Stimulated activated CD4-positive, alpha-beta T cell treated with anti-CD3 and anti-CD28 coated beads, Interleukin-15, amount 100 ng/mL, for 48 hours (primary cell): Measurements from ENCODE around the gene ZNF837.
"Not testable (repeated sequence)": the region's sequence is repeated elsewhere in the genome, so short reads cannot be mapped to it uniquely, and the experiment has no call there.

ENCODE experiments used
- DNase-seq, 2 donors: peaks; one replicate each; pipeline ENCODE4 v3.0.0-alpha.2; 2020; ENCODE audit warnings: low read depth in 2 of 2

The ZNF837 gene

DNA sequence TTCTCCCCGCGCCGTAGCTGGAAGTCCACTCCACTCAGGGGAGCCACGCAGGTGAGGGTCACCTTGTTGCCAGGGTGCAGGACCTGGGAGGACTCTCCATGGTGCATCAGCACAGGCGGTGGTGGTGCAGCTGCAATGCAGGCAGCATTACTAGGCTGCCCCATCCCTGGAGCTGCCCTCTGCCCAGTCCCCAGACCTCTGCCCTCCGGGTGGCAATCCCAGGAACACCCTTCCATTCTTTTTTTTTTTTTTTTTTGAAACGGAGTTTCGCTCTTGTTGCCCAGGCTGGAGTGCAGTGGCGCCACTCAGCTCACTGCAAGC is 29.3 kb downstream of the ZNF837 start:
- no peak for DNase-seq

- no peak for DNase-seq
These were observed 29.8 kb downstream of the ZNF837 start for GRCh38 chr19:58350871-58351557.

DNA sequence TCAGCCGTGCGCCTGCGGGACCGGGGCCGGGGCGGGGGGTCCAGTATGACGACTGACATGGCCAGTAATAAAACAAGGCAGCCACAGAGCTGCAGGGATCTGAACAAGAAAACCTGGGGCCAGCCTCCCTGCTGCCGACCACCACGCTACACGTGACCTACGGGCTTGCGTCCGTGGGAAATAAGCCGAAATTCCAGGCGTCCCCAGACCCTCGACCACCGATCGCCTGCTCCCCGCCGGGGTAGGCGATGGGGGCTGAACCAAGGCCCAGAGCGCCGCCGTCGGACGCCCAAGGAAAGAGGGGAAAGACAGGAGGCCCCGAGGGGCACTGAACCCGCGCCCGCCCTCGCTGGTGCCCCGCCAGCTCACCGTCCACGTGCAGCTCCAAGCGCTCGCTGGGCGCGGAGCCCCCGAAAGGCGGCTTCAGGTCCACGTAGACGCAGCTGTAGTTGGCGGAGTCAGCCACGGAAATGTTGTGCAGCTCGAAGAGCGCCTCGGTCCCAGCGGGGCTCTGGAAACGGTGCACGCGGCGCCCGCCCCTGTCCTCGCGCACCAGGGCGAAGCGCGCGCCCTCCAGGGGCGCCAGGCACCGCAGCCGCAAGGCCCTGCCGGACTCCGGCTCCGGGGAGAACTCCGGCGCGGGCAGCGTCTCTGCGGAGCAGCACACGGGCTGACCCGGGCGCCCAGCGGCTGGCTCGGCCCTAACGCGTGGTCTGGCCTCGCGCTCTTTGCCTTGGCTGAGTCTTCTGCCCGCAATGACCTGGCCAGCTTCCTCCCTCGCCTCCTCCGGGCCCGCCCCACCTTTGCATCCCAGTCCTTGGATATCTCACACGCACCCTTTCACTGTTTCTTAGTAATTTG is 30.6 kb downstream of the ZNF837 start:
- DNase-seq: no peak

GRCh38 chr19:58349590-58349989 is 31.2 kb downstream of the ZNF837 start:
- no peak for DNase-seq

DNA sequence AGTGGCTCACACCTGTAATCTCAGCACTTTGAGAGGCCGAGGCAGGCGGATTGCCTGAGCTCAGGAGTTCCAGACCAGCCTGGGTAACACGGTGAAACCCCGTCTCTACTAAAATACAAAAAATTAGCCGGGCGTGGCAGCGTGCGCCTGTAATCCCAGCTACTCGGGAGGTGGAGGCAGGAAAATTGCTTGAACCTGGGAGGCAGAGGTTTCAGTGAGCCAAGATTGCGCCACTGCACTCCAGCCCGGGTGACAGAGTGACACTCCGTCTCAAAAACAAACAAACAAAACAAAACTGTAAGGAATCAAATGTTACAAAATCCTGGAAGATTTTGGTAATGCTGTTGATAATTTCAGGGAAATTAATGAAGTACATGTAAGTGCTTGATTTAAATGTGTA is 32.8 kb downstream of the ZNF837 start:
- DNase-seq: not testable (repeated sequence)

DNA sequence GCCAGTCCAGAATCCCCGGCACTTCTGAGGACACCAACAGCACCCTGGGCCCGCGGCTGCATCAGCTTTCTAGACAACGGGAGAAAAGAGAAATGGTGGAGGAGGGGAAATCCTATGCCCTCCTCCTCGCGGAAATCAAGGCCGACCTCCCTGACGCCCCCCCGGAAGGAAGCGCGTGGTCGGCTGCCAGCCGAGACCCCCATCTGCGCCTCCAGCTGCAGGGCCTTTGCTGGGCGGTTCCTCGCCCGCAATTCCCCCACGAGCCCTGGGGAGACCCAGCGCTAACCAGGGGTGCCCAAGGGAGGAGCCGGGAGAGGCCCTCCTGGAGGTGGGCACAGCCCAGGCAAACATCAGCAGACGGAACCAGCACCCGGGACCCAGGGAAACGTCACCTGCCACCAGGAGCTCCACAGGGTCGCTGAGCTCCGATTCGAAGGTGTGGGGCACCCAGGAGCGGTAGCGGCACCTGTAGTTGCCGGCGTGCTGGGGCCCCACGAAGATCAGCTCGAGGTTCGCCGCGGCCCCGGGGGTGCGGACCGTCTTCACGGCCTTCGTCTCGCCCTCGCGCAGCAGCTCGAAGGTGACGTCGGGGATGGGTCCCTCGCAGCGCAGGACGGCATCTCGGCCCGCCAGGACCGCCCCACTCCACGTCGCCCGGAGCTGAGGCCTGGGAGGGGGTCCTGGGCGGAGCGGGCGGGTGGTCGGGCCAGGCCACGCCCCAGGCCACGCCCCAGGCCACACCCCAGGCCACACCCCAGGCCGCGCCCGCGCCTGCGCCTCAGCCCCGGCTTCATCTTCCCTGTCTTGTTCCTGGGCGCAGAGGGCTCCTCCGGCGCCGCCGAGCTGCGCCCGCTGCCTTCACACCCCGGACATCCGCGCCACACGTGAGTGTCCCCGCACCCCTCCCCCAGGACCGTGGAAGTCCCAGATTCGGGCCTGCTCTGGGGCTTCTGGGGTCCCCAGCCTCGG is 33.6 kb downstream of the ZNF837 start:
- DNase-seq: peak; percentile 38 to 50

DNA sequence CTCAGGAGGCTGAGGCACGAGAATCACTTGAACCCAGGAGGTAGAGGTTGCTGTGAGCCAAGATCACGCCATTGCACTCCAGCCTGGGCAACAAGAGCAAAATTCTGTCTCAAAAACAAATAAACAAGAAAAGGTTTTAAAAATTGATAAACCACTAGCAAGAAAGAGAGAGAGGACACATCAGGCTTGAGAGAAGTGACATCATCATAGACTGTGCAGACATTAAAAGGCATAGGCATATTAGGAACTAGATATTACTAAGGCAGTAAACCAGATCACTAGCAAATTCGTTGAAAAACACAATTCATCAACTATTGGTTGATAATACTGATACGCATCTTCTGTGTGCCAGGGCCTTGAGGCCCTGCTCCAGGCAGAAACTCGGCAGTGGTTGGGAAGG is 35.3 kb downstream of the ZNF837 start:
- DNase-seq: no peak

DNA sequence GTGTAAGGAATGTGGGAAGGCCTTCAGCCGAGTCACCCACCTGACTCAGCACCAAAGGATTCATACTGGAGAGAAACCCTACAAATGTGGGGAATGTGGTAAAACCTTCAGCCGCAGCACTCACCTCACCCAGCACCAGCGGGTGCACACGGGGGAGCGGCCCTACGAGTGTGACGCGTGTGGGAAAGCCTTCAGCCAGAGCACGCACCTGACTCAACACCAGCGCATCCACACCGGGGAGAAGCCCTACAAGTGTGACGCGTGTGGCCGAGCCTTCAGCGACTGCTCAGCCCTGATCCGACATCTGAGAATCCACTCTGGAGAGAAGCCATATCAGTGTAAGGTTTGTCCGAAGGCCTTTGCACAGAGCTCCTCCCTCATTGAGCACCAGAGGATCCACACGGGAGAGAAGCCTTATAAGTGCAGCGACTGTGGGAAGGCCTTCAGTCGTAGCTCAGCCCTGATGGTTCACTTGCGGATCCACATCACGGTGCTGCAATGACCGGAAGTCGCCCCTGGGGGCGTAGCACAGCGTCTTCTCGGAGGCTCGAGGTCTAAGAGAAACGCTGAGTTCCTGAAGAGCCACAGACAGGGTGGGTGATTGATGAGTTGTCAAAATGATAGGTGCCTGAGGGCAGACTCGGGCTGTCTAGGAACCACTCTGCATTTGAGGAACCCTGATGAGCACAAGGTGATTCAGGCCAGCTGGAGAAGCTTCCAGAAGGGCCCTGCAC is 41.8 kb downstream of the ZNF837 start:
- no peak for DNase-seq

DNA sequence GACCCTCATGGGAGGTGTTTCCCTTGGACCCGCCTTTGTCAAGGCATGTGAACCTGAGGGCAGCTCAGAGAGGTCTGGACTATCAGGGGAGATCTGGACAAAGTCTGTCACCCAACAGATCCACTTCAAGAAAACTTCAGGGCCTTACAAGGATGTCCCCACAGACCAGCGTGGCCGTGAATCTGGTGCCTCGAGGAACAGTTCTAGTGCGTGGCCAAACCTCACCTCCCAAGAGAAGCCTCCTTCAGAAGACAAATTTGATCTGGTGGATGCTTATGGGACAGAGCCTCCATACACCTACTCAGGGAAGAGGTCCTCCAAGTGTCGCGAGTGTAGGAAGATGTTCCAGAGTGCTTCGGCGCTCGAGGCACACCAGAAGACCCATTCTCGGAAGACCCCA is 42.5 kb downstream of the ZNF837 start:
- DNase-seq: no peak

DNA sequence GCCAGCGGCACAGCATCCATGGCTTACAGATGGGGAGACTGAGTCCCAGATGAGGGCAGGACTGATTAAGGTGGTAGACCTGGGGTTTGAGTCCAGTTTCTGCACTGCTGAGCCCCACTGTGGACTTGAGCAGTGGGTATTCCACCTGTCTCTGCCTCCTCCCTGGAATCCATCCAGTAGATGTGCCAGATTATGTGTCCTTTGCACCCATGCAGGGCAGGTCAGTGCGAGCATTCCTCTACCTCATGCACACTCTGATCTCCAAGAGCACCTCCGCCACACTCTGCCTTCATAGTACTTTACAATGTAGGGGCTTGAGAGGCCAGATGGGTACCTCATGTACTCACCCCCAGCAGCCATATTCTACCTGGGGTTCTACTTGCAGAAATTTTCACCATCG is 44.0 kb downstream of the ZNF837 start:
- no peak for DNase-seq

GRCh38 chr19:58336216-58336615 is 44.6 kb downstream of the ZNF837 start:
- no peak for DNase-seq

DNA sequence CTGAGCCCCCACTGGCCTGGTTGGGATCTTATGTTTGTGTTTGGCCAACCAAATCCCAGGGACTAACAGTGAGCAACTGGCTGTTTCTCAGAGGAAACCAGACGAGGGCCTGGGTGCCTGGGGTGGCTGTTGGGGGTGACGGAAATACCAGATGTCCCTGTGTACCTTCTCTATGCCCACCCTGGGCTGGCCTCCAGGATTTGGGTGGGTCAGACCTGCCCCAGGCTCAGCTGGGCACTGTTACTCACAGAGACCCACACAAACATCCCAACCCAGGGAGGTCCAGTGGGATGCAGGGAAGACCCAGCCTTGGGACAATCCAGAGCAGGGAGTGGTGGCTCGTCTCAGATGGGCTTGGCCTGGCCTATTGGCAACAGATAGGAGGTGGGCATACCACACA is 45.2 kb downstream of the ZNF837 start:
- DNase-seq: no peak

GRCh38 chr19:58334691-58335249 is 46.1 kb downstream of the ZNF837 start:
- DNase-seq: no peak

DNA sequence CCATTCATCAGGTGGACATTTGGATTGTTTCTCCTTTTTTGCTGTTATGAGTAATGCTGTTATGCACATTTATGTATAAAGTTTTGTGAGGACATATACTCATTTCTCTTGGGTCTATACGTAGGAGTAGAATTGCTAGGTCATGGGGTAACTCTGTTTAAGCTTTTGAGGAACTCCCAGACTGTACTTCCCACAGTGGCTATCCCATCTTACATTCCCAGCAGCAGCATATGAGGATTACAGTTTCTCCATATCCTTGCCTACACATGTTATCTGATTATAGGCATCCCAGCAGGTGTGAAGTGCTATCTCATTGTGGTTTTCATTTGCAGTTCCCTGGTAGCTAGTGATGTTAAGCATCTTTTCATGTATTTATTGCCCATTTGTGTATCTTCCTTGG is 48.1 kb downstream of the ZNF837 start:
- DNase-seq: no peak

- no peak for DNase-seq
These were observed 50.4 kb downstream of the ZNF837 start for GRCh38 chr19:58330458-58330857.

DNA sequence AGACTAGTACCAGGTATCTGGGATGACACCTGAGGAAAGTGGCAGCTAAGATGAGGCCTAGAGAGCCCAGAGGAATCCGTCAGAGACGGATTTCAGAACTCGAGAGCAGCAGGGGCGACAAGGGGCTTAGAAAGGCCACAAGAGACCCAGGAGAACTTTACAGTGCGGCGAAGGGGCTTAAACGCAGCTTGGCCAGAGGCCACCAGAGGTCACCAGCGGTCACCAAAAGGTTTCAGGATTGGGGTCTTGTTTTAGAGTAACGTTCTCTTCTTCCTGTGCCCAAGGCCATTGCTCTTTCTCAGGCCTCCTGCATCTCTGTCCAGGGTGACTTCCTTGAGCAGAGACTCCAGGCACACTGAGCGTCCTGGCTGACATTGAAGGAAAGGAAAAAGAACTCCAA is 51.8 kb downstream of the ZNF837 start:
- no peak for DNase-seq

GRCh38 chr19:58326914-58327726 is 53.7 kb downstream of the ZNF837 start, which contains the start of gene ZSCAN22:
ZSCAN22 (plus strand) TSS chr19:58326994; CDS start chr19:58334803, 7,809 bp downstream.
- peak; percentile 87 to 90 for DNase-seq

DNA sequence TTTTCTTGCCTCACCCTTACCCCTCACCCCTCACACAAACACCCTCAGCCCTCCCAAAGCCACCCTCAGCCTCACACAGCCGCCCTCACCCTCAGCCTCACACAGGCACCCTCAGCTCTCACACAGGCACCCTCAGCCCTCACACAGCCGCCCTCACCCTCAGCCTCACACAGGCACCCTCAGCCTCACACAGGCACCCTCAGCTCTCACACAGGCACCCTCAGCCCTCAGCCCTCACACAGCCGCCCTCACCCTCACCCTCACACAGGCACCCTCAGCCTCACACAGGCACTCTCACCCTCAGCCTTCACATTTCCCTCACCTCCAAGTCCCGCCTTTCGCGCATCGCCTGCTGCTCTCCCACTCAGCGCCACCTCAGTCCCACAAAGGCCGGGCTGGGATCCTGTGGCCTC is 54.3 kb downstream of the ZNF837 start:
- DNase-seq: no peak

GRCh38 chr19:58325311-58326022 is 55.4 kb downstream of the ZNF837 start:
- no peak for DNase-seq

- no peak for DNase-seq
These were observed 61.6 kb downstream of the ZNF837 start for GRCh38 chr19:58319241-58319640.
